ENCODE data around the gene MAPKAPK2.

The MAPKAPK2 gene

DNA sequence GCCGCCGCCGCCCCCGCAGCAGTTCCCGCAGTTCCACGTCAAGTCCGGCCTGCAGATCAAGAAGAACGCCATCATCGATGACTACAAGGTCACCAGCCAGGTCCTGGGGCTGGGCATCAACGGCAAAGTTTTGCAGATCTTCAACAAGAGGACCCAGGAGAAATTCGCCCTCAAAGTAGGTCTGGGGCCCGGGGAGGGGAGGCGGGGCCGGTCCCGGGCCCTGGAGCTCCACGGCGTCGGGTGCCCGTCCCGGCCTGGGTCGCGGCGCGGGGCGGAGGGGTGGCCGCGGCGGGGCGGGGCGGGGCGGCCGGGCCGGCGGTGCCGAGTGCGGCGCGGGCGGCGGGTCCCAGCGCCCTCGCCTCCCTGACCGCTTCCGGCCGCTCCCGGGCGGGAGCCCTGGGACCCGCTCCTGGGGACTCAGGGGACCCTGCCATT is 646 bp downstream of the MAPKAPK2 start:
- DNase-seq: no peak

DNA sequence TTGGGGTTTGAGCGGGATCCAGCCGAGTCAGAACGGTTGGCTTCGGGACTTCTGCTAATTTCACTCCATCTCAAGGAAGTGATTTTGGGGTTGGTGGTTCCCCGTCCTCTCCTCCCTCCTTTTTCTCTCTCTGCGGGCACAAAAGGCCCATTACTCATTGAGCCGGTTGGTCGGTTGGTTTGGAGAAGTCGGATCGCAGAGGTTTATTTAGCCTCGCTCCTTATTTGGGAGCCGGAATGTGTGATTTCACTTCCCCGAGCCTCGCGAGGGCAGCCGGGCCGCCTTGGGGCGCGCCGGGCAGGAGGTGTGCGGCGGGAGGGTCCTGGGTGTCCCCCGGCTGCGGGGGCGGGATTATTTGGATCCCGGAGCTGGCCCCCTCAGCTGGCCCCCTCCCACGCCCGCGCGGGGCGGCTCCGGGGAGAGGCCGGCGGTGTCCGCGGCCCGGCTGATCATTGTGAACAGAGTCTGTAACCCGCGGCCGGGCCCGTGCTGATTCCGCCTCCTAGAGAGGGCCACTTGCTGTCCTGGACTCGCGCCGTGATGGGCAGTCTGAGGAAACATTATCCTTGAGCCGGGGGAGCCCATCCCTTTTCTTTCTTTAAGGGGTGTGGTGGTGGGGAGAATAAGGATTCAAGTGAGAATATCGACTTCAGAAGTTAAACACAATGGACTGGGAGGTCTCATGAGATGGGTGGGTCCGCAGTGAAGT is 1.2 kb downstream of the MAPKAPK2 start:
- DNase-seq: peak; percentile 95

DNA sequence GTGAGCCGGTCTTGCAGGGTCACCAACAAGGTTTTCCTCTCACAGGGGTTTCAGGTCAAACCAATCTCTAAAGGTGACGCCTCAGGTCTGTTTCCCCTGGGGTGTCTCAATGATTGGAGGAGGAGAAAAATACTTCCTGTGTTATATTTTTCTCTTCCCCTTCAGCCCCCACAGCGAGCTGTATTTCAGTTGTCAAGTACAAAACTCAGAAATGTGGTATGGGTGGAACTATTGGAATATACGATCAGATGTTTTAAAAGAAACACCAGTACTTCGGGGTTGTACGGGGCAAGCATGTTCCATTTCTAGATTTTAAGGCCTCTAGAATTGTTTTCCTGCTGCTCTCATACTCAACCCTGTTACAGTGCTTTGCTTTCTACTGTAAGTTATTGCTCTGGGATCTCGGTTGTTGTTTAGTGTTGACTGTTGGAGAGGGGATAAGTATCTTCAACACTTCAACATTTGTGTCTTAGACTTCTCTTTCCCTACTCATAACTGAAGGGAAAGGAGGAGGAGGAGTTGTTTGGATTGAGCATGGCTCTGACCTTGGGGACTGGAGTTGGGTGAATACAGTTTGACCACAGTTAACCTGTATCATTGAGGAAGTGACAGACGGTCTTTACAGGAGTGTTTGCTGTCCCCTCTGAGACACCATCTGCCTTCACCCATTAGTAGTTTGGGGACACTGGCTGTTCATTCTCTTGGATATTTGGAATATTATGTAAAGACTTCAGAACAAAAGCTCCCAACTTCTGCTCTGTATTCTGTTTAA is 2.0 kb downstream of the MAPKAPK2 start:
- DNase-seq: no peak

DNA sequence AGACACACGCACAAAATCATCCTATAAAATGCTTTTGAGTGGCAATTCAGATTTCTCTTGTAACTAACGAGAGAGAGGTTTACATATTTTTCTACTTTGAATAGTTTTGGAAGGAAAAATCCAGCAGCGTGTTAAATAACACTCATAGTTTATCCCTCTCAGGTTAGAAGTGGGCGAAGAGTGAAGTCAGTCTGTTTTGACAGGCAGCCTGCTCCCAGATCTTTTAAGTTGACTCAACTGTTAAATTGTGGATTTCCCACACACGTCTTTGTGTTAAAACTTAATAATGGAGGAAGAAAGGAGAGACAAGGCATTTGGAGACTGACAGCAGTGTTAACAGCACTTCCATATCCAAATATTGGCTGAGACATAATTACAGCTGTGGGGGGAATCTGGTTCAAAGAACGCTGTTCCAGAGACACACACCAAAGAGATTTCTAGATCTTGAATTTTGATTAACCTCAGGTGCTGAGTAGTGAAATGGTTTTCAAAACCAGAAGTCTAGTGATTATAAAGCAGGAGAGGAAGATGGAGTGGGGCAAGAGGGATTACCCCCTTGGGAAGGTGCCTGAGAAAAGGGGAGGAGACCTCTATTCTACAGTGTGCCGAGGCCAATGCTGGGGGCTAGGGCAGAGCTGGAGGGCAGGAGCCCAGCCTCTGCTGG is 2.7 kb downstream of the MAPKAPK2 start:
- no peak for DNase-seq

DNA sequence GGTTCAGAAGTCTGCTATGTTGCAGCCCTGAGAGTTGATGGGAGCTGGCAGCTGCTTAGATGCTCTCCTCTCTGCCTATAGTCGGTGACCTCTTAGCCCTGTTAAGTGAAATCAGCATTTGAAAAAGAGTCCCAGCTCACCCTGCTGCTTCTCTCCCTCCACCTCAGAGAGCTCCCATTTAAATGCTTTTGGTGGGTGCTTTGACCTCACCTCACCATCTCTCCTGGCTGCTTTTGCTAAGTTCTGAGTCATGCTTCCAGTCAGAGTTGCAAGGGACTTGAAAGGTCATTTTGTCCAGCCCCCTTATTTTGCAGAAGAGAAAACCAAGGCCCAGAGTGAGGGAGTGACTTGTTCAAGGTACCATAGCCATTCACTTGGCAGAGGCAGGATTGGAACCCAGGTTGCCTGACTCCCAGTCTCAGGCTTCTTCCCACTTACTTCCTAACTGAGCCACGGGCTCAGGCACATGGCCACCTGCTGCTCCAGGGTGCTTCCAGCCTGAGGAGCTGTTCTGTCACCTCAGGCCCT is 3.3 kb downstream of the MAPKAPK2 start:
- peak; percentile 20 for DNase-seq

DNA sequence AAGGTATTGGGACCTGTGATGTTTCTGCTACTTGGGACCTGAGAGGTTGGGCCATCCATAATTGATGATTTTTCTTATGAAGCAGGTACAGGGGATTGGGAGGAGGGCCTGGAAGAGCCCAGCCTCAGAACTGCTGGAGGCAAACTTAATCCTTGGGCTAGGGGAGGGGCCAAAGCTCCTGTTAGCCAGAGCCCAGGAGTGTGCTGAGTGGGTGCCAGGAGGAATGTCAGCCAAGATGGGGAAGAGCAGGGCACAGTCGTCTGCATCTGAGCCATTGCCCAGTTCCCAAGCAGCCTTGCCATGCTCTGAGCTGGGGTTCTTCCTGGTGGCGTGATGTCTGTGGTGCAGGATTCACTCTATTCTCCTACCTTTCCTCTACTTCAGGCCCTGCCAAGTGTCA is 5.8 kb downstream of the MAPKAPK2 start:
- no peak for DNase-seq

DNA sequence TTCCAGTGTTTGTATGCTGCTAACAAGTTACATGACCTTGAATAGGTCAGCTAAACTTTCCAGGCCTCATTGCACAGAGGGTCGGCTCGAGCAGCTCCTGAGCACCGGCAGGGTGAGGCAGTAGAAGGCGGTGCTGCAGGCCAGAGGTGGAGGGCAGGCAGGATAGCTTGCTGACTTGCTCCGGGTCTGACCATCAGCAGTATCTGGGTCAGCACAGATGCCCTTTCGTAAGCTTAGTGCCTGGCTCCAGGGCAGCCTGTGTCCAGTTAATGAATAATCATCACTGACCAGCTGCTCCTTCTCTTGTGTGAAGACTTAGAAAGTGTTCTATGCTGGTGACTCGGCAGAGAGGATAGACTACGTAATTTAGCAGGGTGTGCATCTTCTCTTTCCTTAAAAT is 6.9 kb downstream of the MAPKAPK2 start:
- DNase-seq: no peak

DNA sequence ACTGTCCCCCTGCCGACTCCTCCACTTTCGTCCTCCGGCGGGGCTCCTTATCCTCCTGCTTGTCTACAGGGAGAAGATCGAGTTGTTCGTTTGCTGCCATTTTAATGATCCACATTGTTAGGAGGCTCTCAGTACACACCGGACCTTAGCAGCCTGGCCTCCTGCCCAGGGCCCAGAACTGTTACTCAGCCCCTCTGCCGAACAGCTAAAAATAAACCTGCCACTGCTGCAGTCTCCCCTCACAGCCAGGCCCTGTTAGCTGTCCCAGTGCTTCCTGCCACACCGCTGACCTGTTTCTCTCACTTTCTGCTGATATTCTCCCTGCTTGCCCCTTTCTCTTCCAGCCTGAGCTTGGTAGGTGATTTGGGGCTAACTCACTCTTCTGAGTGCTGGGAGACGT is 8.3 kb downstream of the MAPKAPK2 start:
- DNase-seq: no peak

DNA sequence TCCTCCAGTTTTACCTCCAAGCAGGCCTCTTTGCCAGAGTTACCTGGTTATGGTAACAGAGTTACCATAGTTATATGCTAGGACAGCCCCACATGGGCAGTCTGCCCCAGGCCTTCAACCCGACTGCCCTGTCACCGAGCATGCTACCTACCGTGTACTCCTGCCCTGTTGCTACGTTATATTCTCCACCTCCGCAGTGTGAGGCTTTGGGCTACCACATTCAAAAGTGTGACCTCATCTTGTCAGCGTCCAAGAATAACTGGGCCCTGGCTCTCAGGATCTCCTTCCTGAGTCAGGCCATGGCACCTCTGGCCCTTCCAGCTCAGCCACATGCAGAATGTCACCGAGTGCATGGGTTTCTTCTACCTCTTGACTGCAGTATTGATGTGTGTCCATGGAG is 8.9 kb downstream of the MAPKAPK2 start:
- no peak for DNase-seq

DNA sequence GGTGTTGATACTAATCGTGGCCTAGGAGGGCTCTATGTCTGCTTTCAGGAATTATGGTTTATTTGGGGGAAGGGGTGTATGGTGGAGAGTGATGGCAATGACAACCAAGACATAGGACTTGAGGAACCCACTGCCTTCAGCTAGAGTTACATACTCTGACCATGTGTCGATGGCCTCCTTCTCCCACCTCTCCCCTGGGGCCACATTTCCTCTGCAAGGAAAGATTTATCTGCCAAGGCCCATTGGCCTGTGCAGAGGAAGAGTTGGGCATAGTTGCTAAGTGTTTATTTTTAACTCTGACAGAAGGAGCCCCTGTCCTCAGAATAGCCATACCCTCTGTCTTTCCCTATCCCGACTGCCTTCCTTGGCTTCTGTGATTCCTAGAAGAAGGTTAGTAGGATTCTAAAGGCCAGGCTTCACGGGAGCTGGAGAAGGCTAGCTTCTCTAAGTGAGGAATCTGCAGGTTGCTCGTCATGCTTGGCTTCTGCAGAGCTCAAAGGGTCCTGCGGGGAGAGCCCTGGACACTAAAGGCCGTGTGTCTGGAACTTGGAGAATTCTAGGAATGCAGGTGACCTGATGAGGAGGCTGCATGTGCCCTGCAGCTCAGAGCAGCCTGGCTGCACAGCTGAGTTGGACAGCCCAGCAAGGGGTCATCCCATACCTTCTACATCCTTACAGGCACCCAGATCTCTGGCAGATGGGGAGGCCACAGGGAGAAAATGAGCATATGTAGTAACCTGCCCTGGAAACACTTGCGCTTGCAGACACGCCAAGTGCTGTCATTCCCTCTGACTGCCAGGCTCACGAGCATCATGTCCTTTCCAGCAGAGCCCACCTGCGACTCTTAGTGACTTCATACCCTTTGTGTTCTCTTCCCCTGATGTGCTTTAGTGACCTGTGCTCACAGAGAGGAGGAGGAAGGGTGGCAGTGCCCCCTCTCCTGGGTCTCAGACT is 9.7 kb downstream of the MAPKAPK2 start:
- no peak for DNase-seq

DNA sequence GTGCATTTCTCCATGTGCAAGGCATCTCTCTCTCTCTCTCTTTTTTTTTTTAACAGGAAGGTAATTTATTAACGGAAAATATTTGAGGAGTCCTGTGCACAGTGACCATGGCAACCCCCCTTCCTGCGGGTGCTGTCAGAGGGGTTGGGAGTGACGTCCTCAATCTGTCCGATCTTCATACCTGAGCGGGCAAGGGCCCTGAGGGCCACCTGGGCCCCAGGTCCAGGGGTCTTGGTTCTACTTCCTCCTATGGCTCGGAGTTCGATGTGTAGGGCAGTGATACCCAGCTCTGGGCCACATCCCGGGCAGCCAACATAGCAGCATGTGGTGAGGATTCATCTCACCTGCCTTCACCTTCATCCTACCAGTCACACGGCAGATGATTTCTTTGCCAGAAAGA is 11.0 kb downstream of the MAPKAPK2 start:
- no peak for DNase-seq

DNA sequence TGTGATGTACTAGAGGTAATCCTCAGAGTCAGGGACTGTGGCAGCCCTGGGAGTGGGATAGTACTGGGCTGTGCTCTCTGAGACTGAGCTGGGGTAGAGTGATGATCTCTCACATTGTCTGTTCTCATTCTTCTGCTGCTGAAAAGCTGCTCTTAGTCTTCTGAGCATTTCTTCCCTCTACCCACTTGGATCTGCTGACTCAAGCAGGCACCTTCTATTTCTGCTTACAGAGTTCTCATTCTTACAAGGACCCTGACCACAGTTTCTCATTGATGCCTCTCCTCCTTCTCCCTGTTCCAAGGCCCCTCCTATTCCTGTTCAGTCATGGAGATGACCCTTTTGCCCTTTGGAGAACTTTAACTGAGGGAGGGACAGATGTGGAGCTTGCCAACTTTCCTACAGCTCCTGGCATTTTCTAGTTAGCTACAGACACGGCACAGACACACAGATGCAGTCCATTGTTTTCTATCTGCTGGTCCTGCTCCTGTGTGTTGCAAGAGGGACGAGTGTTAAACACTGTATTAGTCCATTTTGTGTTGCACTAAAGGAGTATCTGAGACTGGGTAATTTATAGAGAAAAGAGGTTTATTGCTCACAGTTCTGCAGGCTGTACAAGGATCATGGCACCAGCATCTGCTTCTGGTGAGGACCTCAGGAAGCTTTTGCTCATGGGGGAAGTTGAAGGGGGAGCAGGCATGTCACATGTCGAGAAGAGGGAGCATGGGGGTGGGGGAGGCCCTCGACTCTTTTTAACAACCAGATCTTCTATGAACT is 12.3 kb downstream of the MAPKAPK2 start:
- DNase-seq: no peak

DNA sequence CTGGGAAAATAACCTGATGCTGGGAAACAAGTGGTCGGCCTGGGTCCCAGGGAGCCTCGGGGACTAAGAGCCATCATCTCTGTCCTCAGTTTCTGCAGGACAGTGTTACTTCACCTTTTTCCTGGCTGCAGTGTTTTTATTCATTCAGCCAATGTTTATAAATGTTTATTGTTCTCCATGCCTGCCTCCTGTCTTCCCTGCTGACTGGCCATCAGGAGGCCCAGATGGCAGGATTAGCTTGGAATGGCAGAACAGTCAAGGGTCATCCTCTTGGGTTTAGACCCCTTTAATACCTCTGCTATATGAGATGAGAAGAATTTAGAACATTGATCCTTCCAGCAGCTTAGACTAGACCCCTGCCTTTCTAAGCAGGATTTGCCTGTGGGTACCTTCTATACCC is 13.3 kb downstream of the MAPKAPK2 start:
- DNase-seq: no peak

DNA sequence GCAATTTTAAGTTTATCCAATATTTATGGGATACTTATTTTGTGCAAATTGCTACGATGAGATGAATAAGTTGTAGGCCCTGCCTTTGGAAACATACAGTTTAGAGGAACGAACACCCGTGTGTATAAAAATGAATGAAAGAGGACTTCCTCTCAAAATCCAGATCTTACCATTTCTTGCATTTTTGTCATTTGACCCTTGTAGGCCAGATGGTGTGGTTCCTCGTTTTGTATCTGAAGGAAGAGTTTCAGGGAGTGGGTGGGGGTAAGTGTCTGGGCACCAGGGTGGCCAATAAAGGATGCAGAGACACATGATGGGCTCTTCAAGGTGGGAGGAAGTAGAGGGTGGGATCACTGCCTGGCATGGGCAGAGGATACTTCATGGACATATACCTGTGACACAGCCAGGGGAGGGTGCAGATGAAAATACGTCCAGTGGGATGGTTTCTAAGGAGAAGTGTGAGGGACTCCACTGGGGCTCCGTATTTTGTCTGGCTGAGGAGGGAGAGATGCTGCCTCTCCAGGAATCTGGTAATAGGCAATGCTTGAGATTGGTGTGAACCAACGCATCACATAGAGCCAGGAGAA is 14.4 kb downstream of the MAPKAPK2 start:
- peak; percentile 73 for DNase-seq

DNA sequence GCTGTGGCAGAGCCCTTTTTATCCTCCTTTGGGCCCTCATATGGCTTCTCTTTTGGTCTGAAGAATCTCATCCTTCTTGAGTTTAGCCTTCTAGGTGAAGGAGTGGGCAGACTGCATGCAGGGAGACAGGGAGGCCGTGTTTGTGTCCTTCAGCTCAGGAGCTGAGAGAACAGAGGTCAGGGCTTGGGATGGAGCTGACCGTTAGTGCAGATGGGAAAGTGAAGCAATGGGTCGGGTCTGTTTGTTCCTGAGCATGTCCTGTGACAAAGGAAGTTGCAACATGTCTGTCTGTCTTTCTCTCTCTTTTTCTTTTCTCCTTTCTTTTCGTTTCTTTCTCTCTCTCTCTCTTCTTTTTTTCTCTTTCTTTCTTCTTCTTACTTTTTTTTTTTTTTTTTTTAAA is 14.9 kb downstream of the MAPKAPK2 start:
- DNase-seq: peak; percentile 74

DNA sequence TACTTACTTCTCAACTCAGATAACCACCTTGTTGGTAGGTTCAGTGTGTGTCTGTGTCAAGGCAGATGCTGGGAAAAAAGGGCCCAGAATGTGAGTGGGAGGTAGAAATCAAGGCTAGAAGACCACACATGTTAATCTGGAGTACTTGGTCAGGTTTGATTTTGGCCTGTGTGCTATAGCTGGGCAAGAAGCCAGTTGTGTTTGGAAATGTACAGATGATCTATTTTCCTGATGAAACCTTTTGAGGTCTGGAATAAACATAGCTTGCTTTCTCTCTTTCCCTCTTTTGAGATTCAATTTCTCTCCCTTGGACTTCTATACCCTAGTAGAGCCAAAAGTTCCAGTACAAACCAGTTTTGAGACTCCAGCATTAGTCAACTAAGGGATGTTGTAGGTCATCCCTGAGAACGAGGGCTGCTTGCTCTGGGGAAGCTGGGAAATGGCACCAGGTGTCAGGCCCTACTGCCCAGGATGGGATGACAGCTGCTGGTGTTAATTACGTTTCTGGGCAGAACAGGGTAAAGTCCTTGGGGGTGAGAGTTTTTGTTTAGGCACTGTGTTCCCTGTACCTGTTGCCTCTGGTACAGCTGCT is 15.8 kb downstream of the MAPKAPK2 start:
- no peak for DNase-seq

DNA sequence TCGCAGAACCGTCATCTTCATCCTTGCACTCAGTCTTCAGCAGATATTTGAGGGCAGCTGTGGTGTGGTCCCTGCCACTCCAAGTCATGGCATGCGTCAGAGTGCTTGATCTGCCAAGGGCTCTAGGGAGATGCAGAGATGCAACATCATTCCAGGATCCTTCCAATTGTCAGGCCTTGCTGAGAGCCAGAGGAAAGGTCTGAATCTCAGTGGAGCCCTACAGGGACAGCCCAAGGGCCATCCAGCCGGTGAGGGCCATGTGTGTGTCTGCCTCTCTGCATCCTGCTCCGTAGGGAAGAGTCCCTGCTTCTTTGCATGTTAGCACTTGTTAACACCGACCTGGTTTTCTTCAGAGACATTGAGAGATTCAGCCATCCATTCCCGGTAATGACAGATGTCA is 17.6 kb downstream of the MAPKAPK2 start:
- no peak for DNase-seq

DNA sequence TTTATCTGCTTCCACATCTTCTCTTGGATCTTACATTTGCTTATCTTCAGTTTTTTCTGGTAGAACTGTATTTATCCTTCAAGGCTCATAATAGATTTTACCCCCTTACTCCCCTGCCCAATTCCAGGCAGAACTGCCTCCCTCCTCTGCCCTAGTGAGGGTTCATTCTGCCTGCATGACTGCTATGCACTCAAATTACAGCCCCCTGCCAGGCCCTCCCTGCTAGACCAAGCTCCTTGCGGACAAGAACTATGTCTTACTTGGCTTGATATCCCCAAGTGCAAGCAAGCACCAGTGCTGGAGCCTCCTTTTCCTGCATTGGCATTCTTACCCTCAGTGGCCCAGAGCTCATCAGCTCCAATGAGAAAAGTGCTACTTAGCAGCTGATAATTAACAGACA is 18.1 kb downstream of the MAPKAPK2 start:
- no peak for DNase-seq

DNA sequence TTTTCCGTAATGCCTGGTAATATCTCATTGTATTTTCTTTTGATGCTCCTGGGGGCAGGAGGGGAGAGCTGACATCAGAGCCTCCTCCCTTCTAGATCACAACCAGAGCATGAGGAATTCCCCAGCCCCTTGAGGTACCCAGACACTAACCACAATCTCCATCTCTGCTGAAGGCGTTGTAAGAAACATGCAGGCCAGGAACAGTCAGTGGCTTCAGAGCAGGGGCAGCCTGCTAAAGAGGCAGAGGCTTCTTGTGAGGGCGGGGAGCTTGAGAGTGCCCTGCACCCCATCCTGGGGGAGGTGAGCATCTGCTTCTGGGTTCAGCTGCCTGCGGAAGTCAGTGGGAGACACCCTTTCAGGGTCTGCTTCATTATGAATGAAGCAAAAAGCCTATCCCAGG is 19.0 kb downstream of the MAPKAPK2 start:
- DNase-seq: no peak

DNA sequence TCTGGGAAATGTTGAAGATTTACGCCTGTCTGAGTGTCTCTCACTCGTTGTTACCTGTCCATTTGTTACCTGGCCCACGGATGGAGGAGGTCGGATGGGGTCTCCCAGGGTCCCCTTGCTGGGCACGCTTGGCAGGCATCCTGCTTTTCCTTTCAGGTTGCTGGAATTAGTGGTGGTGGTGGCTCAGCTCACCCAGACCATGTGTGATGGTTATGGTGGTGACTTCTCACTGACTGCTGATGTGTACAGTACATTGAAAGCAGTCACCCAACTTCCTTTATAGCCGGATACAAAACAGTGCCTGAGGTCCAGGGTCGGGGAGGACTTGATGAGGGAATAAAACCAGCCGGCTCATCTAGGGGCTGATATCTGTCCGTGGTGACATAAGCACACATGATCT is 19.5 kb downstream of the MAPKAPK2 start:
- DNase-seq: no peak

DNA sequence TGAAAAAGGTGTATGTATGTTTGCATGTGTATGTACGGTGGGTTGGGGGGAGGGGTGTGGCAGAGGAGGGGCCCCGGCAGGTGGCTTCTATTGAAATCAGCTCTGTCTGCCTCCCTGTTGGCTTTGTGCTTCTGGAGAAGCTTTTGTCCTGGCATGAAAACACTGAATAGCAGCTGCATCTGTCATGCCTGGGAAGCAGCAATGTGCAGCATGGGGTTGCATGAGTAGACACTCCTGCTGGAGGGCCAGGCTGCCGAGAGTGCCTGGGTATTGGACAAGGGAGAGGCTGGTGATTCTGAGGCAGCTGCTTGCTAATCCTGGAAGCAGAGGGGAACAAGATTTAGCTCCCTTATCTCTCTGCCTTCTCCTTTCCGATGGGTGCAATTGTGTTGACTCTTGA is 20.5 kb downstream of the MAPKAPK2 start:
- DNase-seq: no peak

All from MV-4-11 (cell line).